ENCODE measurements around the gene CST1.
"Not testable (repeated sequence)": the region's sequence is repeated elsewhere in the genome, so short reads cannot be mapped to it uniquely, and the experiment has no call there.

CST1 gene

DNA sequence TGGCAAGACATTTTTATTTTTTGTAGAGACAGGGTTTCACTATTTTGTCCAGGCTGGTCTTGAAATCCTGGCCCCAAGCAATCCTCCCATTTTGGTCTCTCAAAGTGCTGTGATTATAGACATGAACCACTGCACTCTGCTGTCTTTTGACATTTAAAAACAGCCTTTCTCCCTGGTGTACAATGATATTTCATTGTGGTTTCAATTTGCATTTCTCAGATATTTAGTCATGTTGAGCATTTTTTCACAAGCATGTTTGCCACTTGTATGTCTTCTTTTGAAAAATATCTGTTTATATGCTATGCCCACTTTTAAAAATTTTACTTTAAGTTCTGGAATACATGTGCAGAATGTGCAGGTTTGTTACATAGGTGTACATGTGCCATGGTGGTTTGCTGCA lies 27.9 kb upstream of the CST1 start:
- H3K9me3 ChIP-seq (ENCODE audit: control extremely low read depth in 1 of 5, control insufficient read depth in 4 of 5, insufficient read depth in 2 of 5, low read depth in 1 of 5, low read length in 4 of 5); CTCF ChIA-PET; H3K36me3 ChIP-seq (ENCODE audit: control insufficient read depth in 4 of 4, insufficient read depth in 4 of 4, low read length in 3 of 4); H3K27ac ChIP-seq (ENCODE audit: insufficient read depth in 1 of 2, low read depth in 1 of 2, low read length in 2 of 2, poor library complexity in 1 of 2, severe bottlenecking in 2 of 2); DNase-seq; H3K4me1 ChIP-seq (ENCODE audit: control extremely low read depth in 1 of 4, control insufficient read depth in 4 of 4, insufficient read depth in 4 of 4, low read length in 3 of 4); H3K4me3 ChIP-seq (ENCODE audit: control insufficient read depth in 1 of 7, extremely low read depth in 1 of 7, insufficient read depth in 4 of 7, low read depth in 2 of 7, low read length in 6 of 7); POLR2A ChIA-PET: not testable (repeated sequence)
- H3K27me3 ChIP-seq (replicated peaks in 2 of 5; ENCODE audit: control insufficient read depth in 4 of 5, insufficient read depth in 5 of 5, low read length in 4 of 5): peaks cover 0 to 11% (median 0%) of the 10 kb centered on the region in 5 experiments

GRCh38 chr20:23777380-23777779 lies 26.6 kb upstream of the CST1 start:
- H3K4me1 ChIP-seq (ENCODE audit: control extremely low read depth in 1 of 4, control insufficient read depth in 4 of 4, insufficient read depth in 4 of 4, low read length in 3 of 4); H3K36me3 ChIP-seq (ENCODE audit: control insufficient read depth in 4 of 4, insufficient read depth in 4 of 4, low read length in 3 of 4); H3K9me3 ChIP-seq (ENCODE audit: control extremely low read depth in 1 of 5, control insufficient read depth in 4 of 5, insufficient read depth in 2 of 5, low read depth in 1 of 5, low read length in 4 of 5); H3K27ac ChIP-seq (ENCODE audit: insufficient read depth in 1 of 2, low read depth in 1 of 2, low read length in 2 of 2, poor library complexity in 1 of 2, severe bottlenecking in 2 of 2); H3K4me3 ChIP-seq (ENCODE audit: control insufficient read depth in 1 of 7, extremely low read depth in 1 of 7, insufficient read depth in 4 of 7, low read depth in 2 of 7, low read length in 6 of 7); DNase-seq; CTCF ChIA-PET; POLR2A ChIA-PET: not testable (repeated sequence)
- H3K27me3 ChIP-seq (replicated peaks in 2 of 5; ENCODE audit: control insufficient read depth in 4 of 5, insufficient read depth in 5 of 5, low read length in 4 of 5): peaks cover 0 to 15% (median 0%) of the 10 kb centered on the region in 5 experiments
- WGBS (ENCODE audit: insufficient coverage): 86% methylated on average over 3 of the region's 8 CpGs

DNA sequence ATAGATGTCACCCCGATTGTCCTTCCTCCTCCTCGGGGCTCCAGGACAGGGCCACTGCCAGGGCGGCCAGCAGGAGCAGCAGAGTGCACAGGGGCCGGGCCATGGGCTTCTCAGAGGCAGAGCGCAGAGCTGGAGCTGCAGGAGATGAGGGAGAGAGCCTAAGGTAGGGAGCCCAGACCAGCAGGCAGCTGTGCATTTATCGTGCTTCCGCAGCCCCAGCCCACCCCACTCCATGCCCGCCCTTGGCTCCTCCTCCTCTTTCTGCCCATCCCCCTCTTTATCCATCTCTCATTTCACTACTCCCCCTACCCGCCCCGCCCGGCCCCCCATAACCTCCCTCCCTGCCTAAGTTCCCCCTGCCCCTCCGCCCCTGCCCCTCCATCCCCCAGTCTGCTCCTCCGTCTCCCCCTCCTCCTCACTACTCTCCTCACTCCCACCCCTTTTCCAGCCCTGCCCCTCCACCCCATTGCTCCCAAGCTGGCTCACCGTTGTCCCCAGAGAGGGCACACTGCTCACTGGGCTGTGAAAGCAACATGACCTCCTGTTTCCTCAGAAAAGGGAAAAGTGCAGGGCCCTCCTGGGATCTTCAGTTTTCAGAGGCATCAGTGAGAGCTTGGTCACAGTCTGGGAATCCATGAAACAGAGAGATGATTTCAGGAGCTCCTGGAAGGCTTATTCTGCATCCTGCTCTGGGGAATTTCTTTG lies 25.5 kb upstream of the CST1 start:
- Histone ChIP-seq H3K36me3 (ENCODE audit: control insufficient read depth in 4 of 4, insufficient read depth in 4 of 4, low read length in 3 of 4) (no peaks in the 10 kb centered on the region), H3K4me1 (ENCODE audit: control extremely low read depth in 1 of 4, control insufficient read depth in 4 of 4, insufficient read depth in 4 of 4, low read length in 3 of 4) (no peaks in the 10 kb centered on the region), H3K9me3 (ENCODE audit: control extremely low read depth in 1 of 5, control insufficient read depth in 4 of 5, insufficient read depth in 2 of 5, low read depth in 1 of 5, low read length in 4 of 5) (no peaks in the 10 kb centered on the region), H3K27ac (ENCODE audit: insufficient read depth in 1 of 2, low read depth in 1 of 2, low read length in 2 of 2, poor library complexity in 1 of 2, severe bottlenecking in 2 of 2) (no peak overlapping the region), H3K4me3 (ENCODE audit: control insufficient read depth in 1 of 7, extremely low read depth in 1 of 7, insufficient read depth in 4 of 7, low read depth in 2 of 7, low read length in 6 of 7) (no peak overlapping the region), H3K27me3 (replicated peaks in 2 of 5; ENCODE audit: control insufficient read depth in 4 of 5, insufficient read depth in 5 of 5, low read length in 4 of 5) (peaks cover 0 to 16% (median 0%) of the 10 kb centered on the region in 5 experiments)
- 46% methylated on average over 5 of the region's 14 CpGs for WGBS (ENCODE audit: insufficient coverage)
- no peak for DNase-seq
- POLR2A ChIA-PET: no interaction called here
- CTCF ChIA-PET: no interaction called here

GRCh38 chr20:23774081-23774480 lies 23.3 kb upstream of the CST1 start:
- POLR2A ChIA-PET: no interaction called here
- no peaks in the 10 kb centered on the region for H3K9me3 ChIP-seq (ENCODE audit: control extremely low read depth in 1 of 5, control insufficient read depth in 4 of 5, insufficient read depth in 2 of 5, low read depth in 1 of 5, low read length in 4 of 5)
- H3K4me1 ChIP-seq (ENCODE audit: control extremely low read depth in 1 of 4, control insufficient read depth in 4 of 4, insufficient read depth in 4 of 4, low read length in 3 of 4): no peaks in the 10 kb centered on the region
- WGBS (ENCODE audit: insufficient coverage): 93% methylated on average over 7 of the region's 7 CpGs
- CTCF ChIA-PET: no interaction called here
- H3K4me3 ChIP-seq (ENCODE audit: control insufficient read depth in 1 of 7, extremely low read depth in 1 of 7, insufficient read depth in 4 of 7, low read depth in 2 of 7, low read length in 6 of 7): no peak overlapping the region
- H3K36me3 ChIP-seq (ENCODE audit: control insufficient read depth in 4 of 4, insufficient read depth in 4 of 4, low read length in 3 of 4): no peaks in the 10 kb centered on the region
- no peak overlapping the region for H3K27ac ChIP-seq (ENCODE audit: insufficient read depth in 1 of 2, low read depth in 1 of 2, low read length in 2 of 2, poor library complexity in 1 of 2, severe bottlenecking in 2 of 2)
- H3K27me3 ChIP-seq (replicated peaks in 2 of 5; ENCODE audit: control insufficient read depth in 4 of 5, insufficient read depth in 5 of 5, low read length in 4 of 5): peaks cover 0 to 16% (median 0%) of the 10 kb centered on the region in 5 experiments
- DNase-seq: no peak

GRCh38 chr20:23773579-23773978 lies 22.8 kb upstream of the CST1 start:
- peaks cover 0 to 16% (median 0%) of the 10 kb centered on the region in 5 experiments for H3K27me3 ChIP-seq (replicated peaks in 2 of 5; ENCODE audit: control insufficient read depth in 4 of 5, insufficient read depth in 5 of 5, low read length in 4 of 5)
- CTCF ChIA-PET: no interaction called here

GRCh38 chr20:23773127-23773526 lies 22.4 kb upstream of the CST1 start:
- Histone ChIP-seq H3K4me3 (ENCODE audit: control insufficient read depth in 1 of 7, extremely low read depth in 1 of 7, insufficient read depth in 4 of 7, low read depth in 2 of 7, low read length in 6 of 7) (no peak overlapping the region), H3K36me3 (ENCODE audit: control insufficient read depth in 4 of 4, insufficient read depth in 4 of 4, low read length in 3 of 4) (no peaks in the 10 kb centered on the region), H3K27ac (ENCODE audit: insufficient read depth in 1 of 2, low read depth in 1 of 2, low read length in 2 of 2, poor library complexity in 1 of 2, severe bottlenecking in 2 of 2) (no peak overlapping the region), H3K9me3 (ENCODE audit: control extremely low read depth in 1 of 5, control insufficient read depth in 4 of 5, insufficient read depth in 2 of 5, low read depth in 1 of 5, low read length in 4 of 5) (no peaks in the 10 kb centered on the region), H3K27me3 (replicated peaks in 2 of 5; ENCODE audit: control insufficient read depth in 4 of 5, insufficient read depth in 5 of 5, low read length in 4 of 5) (peaks cover 0 to 16% (median 0%) of the 10 kb centered on the region in 5 experiments), H3K4me1 (ENCODE audit: control extremely low read depth in 1 of 4, control insufficient read depth in 4 of 4, insufficient read depth in 4 of 4, low read length in 3 of 4) (no peaks in the 10 kb centered on the region)
- WGBS (ENCODE audit: insufficient coverage): 100% methylated on average over 4 of the region's 8 CpGs
- DNase-seq: no peak
- POLR2A ChIA-PET: no interaction called here
- CTCF ChIA-PET: no interaction called here

More at GRCh38 chr20:23773579-23773978, 22.8 kb upstream of the CST1 start:
- DNase-seq: no peak
- H3K9me3 ChIP-seq (ENCODE audit: control extremely low read depth in 1 of 5, control insufficient read depth in 4 of 5, insufficient read depth in 2 of 5, low read depth in 1 of 5, low read length in 4 of 5): no peaks in the 10 kb centered on the region
- WGBS (ENCODE audit: insufficient coverage): 94% methylated on average over 4 of the region's 4 CpGs
- no peak overlapping the region for H3K4me3 ChIP-seq (ENCODE audit: control insufficient read depth in 1 of 7, extremely low read depth in 1 of 7, insufficient read depth in 4 of 7, low read depth in 2 of 7, low read length in 6 of 7)
- H3K36me3 ChIP-seq (ENCODE audit: control insufficient read depth in 4 of 4, insufficient read depth in 4 of 4, low read length in 3 of 4): no peaks in the 10 kb centered on the region
- no peak overlapping the region for H3K27ac ChIP-seq (ENCODE audit: insufficient read depth in 1 of 2, low read depth in 1 of 2, low read length in 2 of 2, poor library complexity in 1 of 2, severe bottlenecking in 2 of 2)
- POLR2A ChIA-PET: no interaction called here
- H3K4me1 ChIP-seq (ENCODE audit: control extremely low read depth in 1 of 4, control insufficient read depth in 4 of 4, insufficient read depth in 4 of 4, low read length in 3 of 4): no peaks in the 10 kb centered on the region

DNA sequence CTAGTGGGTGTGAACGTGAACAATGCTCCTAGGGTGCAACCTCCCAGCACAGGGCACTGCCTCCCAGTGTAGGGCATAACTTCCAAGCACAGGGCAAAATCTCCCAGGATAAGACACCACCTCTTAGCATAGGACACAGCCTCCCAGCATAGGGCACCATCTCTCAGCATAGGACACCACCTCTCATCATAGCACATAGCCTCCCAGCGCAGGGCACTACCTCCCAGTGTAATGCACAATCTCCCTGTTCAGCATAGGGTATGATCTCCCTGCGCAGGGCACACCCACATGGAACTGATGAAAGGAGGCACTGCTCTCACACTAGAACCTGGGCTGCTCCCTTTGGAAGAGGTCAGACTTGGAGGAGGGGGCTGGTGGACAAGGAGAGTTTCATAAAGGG lies 21.3 kb upstream of the CST1 start:
- H3K9me3 ChIP-seq (ENCODE audit: control extremely low read depth in 1 of 5, control insufficient read depth in 4 of 5, insufficient read depth in 2 of 5, low read depth in 1 of 5, low read length in 4 of 5): no peaks in the 10 kb centered on the region
- DNase-seq: no peak
- CTCF ChIA-PET: no interaction called here
- peaks cover 0 to 16% (median 0%) of the 10 kb centered on the region in 5 experiments for H3K27me3 ChIP-seq (replicated peaks in 2 of 5; ENCODE audit: control insufficient read depth in 4 of 5, insufficient read depth in 5 of 5, low read length in 4 of 5)
- no peaks in the 10 kb centered on the region for H3K36me3 ChIP-seq (ENCODE audit: control insufficient read depth in 4 of 4, insufficient read depth in 4 of 4, low read length in 3 of 4)
- no peak overlapping the region for H3K27ac ChIP-seq (ENCODE audit: insufficient read depth in 1 of 2, low read depth in 1 of 2, low read length in 2 of 2, poor library complexity in 1 of 2, severe bottlenecking in 2 of 2)
- no peak overlapping the region for H3K4me3 ChIP-seq (ENCODE audit: control insufficient read depth in 1 of 7, extremely low read depth in 1 of 7, insufficient read depth in 4 of 7, low read depth in 2 of 7, low read length in 6 of 7)
- no peaks in the 10 kb centered on the region for H3K4me1 ChIP-seq (ENCODE audit: control extremely low read depth in 1 of 4, control insufficient read depth in 4 of 4, insufficient read depth in 4 of 4, low read length in 3 of 4)
- POLR2A ChIA-PET: no interaction called here
- WGBS (ENCODE audit: insufficient coverage): no CpG with 5 or more reads among the region's 3 CpGs

Data from common myeloid progenitor, CD34-positive (primary cell).